T-cell (primary cell): Measurements from ENCODE around the gene TEKTIP1. TPM values are rescaled to one million over a fixed set of nuclear protein-coding genes. Genes with fewer than 3 reads are reported as not detected.

Source experiments
- ATAC-seq, 4 experiments: fragments of 200-7000 bp in 3 of 4; fragments of 150-1000 bp in 1 of 4; cut with Tn5 transposase; replicated peaks in 1 of 4; 1 replicate in 3 of 4; 2 replicates in 1 of 4; pipeline ENCODE4 v1.10.0; 2021; ENCODE audit warnings: moderate library complexity in 3 of 4, mild to moderate bottlenecking in 2 of 4, moderate number of reproducible peaks in 1 of 4
- CTCF ChIA-PET, 2 donors: fragments of 300-600 bp; sonication (Branson Sonifier 250); formaldehyde crosslinking; loops; one replicate each; lab custom pipeline; 2022; ENCODE audit warnings: antibody characterized with exemption in 2 of 2; lab: Charles Lee
- POLR2A ChIA-PET, 2 donors: fragments of 300-600 bp; sonication (Branson Sonifier 250); formaldehyde crosslinking; loops; one replicate each; lab custom pipeline; 2022; ENCODE audit warnings: antibody characterized with exemption in 2 of 2; lab: Charles Lee
- DNase-seq, 35 experiments: peaks; one replicate each; pipeline versions ENCODE4 v3.0.0 to v3.0.0-alpha.2; 2013 to 2023
- H3K27ac ChIP-seq: one replicate; pipeline ENCODE4 v1.5.1; 2013; ENCODE audit warnings: low read length
- H3K27me3 ChIP-seq, 2 experiments: replicated peaks in 1 of 2; 1 replicate in 1 of 2; 2 replicates in 1 of 2; pipeline versions ENCODE4 v1.6.1 to v1.7.0; 2013; ENCODE audit warnings: low read length in 1 of 2, mixed read lengths in 1 of 2; ENCODE audit not compliant: control insufficient read depth in 2 of 2, insufficient read depth in 2 of 2; ENCODE audit errors: extremely low read depth in 1 of 2
- H3K36me3 ChIP-seq, 2 donors: 1 replicate in 1 of 2; 2 replicates in 1 of 2; pipeline versions ENCODE4 v1.6.1 to v1.7.0; 2013; ENCODE audit warnings: low read length in 1 of 2; ENCODE audit not compliant: control insufficient read depth in 2 of 2, insufficient read depth in 1 of 2; ENCODE audit errors: extremely low read depth in 1 of 2
- H3K4me1 ChIP-seq, 2 experiments: 1 replicate in 1 of 2; 2 replicates in 1 of 2; pipeline versions ENCODE4 v1.6.1 to v1.7.0; 2013; ENCODE audit warnings: low read length in 2 of 2, mixed read lengths in 1 of 2; ENCODE audit not compliant: insufficient read depth in 2 of 2, control insufficient read depth in 1 of 2; ENCODE audit errors: extremely low read depth in 1 of 2
- H3K4me3 ChIP-seq, 2 donors: 1 replicate in 1 of 2; 2 replicates in 1 of 2; pipeline versions ENCODE4 v1.5.1 to v1.7.0; 2013; ENCODE audit warnings: mild to moderate bottlenecking in 2 of 2, low read length in 1 of 2, moderate library complexity in 1 of 2; ENCODE audit not compliant: control insufficient read depth in 1 of 2; ENCODE audit errors: extremely low read depth in 1 of 2
- H3K9me3 ChIP-seq: 2 replicates; pipeline ENCODE4 v1.7.0; 2013
- H3K27ac Mint-ChIP-seq, 2 donors: one replicate each; pipeline ENCODE4 v1.8.0; 2020 to 2021; ENCODE audit warnings: mild to moderate bottlenecking in 2 of 2, mixed read lengths in 2 of 2
- H3K27me3 Mint-ChIP-seq, 2 donors: one replicate each; pipeline ENCODE4 v1.8.0; 2021 to 2022; ENCODE audit warnings: mixed read lengths in 2 of 2
- H3K36me3 Mint-ChIP-seq: one replicate; pipeline ENCODE4 v1.8.0; 2021; ENCODE audit warnings: mixed read lengths
- H3K4me1 Mint-ChIP-seq, 3 donors: one replicate each; pipeline ENCODE4 v1.8.0; 2020 to 2022; ENCODE audit warnings: mixed read lengths in 3 of 3, mild to moderate bottlenecking in 1 of 3
- H3K4me3 Mint-ChIP-seq, 3 donors: one replicate each; pipeline ENCODE4 v1.8.0; 2020 to 2022; ENCODE audit warnings: mild to moderate bottlenecking in 3 of 3, mixed read lengths in 3 of 3, moderate library complexity in 3 of 3
- H3K9me3 Mint-ChIP-seq, 3 donors: one replicate each; pipeline ENCODE4 v1.8.0; 2020 to 2022; ENCODE audit warnings: mixed read lengths in 3 of 3
- WGBS: methylation state at CpG from one replicate; pipeline ENCODE4 v1.1.5; 2013; ENCODE audit warnings: missing lambda C conversion rate; ENCODE audit not compliant: insufficient coverage; 5-methylcytosine and 5-hydroxymethylcytosine counted together
- total RNA-seq, 35 experiments: library from RNA in 6 of 35; stranded (reverse) in 6 of 35; fragments of 120-200 nt in 1 of 35; gene quantifications; one replicate each; pipeline versions ENCODE4 v1.2.1 to v1.2.4 and lab custom pipeline; 2013 to 2026

TEKTIP1 gene
- total RNA-seq, 5 donors from 2014 or later (not counting 1 experiment from before 2014, with no cell fraction given): 7.7 to 12.4 (median 10.3) TPM

DNA sequence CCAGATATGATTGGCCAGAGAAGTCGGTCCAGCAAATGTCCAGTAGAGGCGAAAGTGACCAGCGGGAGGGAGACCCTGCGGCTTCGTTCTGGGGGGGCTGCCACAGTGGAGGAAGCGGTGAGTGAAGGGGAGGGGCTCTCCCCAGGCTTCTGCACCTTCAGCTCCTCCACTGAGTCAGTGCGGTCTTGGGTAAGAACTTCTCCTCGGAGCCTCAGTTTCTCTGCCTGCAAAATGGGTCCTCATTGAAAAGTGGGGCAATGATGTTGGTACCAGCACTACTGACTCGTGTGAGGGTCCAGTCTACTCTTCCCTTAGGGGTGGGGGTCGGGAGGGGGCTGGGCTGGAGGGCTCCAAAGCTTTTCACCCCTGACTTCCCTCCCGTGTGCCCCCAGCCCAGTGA is 50.5 kb downstream of the TEKTIP1 start:
- H3K27ac Mint-ChIP-seq: no peak overlapping the region

GRCh38 chr19:3589949-3590348 is 51.0 kb downstream of the TEKTIP1 start:
- H3K4me1 ChIP-seq: peaks cover 3 to 14% of the 10 kb centered on the region in 2 experiments
- H3K4me3 Mint-ChIP-seq: no peak overlapping the region
- no peaks in the 10 kb centered on the region for H3K9me3 Mint-ChIP-seq
- H3K36me3 ChIP-seq: no peaks in the 10 kb centered on the region
- ATAC-seq (no peak), DNase-seq (no peak)
- WGBS: 93% methylated on average over 20 of the region's 22 CpGs
- H3K27me3 ChIP-seq: peaks cover 0 to 17% of the 10 kb centered on the region in 2 experiments
- no peak overlapping the region for H3K27ac ChIP-seq
- no peak overlapping the region for H3K27ac Mint-ChIP-seq
- H3K9me3 ChIP-seq: no peaks in the 10 kb centered on the region
- no peaks in the 10 kb centered on the region for H3K4me1 Mint-ChIP-seq
- peaks cover 0 to 2% of the 10 kb centered on the region in 2 donors for H3K27me3 Mint-ChIP-seq
- H3K4me3 ChIP-seq: no peak overlapping the region
- CTCF ChIA-PET: no interaction called here
- H3K36me3 Mint-ChIP-seq: no peaks in the 10 kb centered on the region
- POLR2A ChIA-PET: no interaction called here

More for the DNA sequence above, 50.5 kb downstream of the TEKTIP1 start:
- Mint-ChIP-seq H3K36me3 (no peaks in the 10 kb centered on the region), H3K27me3 (peaks cover 0 to under 1% of the 10 kb centered on the region in 2 donors), H3K4me3 (no peak overlapping the region), H3K4me1 (no peaks in the 10 kb centered on the region), H3K9me3 (no peaks in the 10 kb centered on the region)
- ChIA-PET CTCF (interaction anchor here in 1 of 2 donors (0.6 kb wide), 1 partner anchor 33 kb away, joined by 3 read pairs; no protein-coding TSS in a partner anchor), POLR2A (interaction anchor here (0.6 kb wide), 2 partner anchors 34 to 1614 kb away, joined by 3 to 4 read pairs; no protein-coding TSS in a partner anchor)
- WGBS: 94% methylated on average over 6 of the region's 11 CpGs
- Histone ChIP-seq H3K27me3 (peaks cover 0 to 19% of the 10 kb centered on the region in 2 experiments), H3K27ac (no peak overlapping the region), H3K4me1 (peaks cover 3 to 14% of the 10 kb centered on the region in 2 experiments), H3K36me3 (no peaks in the 10 kb centered on the region), H3K9me3 (no peaks in the 10 kb centered on the region), H3K4me3 (no peak overlapping the region)
- no peak for ATAC-seq
- DNase-seq: no peak

DNA sequence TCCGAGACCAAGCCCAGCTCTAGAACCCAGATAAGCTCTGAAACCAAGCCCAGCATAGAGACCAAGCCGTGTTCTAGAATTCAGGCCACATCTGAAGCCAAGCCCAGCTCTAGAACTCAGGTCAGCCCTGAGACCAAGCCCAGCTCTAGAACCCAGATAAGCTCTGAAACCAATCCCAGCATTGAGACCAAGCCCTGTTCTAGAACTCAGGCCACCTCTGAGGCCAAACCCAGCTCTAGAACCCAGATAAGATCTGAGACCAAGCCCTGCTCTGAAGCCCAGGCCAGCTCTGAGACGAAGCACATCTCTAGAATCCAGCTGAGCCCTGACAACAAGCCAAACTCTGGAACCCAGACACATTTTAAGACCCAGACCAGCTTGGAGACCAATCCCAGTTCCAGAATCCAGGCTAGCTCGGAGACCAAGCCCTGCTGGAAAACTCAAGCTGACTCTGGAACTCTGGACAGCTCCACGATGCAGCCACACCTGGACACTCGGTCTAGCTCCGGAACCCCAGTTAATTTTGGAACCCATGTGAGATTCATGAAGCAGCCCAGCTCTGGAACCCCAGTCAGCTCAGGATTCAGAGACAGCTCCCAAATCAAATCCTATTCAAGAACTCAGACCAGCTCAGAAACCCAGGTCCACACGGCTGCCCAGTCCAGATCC is 52.2 kb downstream of the TEKTIP1 start:
- H3K4me1 ChIP-seq: peaks cover 0 to 3% of the 10 kb centered on the region in 2 experiments
- Mint-ChIP-seq H3K4me3 (no peak overlapping the region), H3K9me3 (no peaks in the 10 kb centered on the region), H3K36me3 (no peaks in the 10 kb centered on the region), H3K4me1 (no peaks in the 10 kb centered on the region), H3K27ac (peak overlapping the region in 1 of 2 donors; percentile 6), H3K27me3 (peaks cover 0 to 2% of the 10 kb centered on the region in 2 donors)
- ChIA-PET CTCF (interaction anchor here (0.6 to 1.1 kb wide), 3 partner anchors 46 to 456 kb away, joined by 3 read pairs; no protein-coding TSS in a partner anchor), POLR2A (interaction anchor here in 1 of 2 donors (0.5 kb wide), 1 partner anchor 958 kb away, joined by 3 read pairs; no protein-coding TSS in a partner anchor)
- WGBS: 81% methylated on average over 8 of the region's 8 CpGs
- H3K27ac ChIP-seq: no peak overlapping the region
- H3K9me3 ChIP-seq: no peaks in the 10 kb centered on the region
- no peaks in the 10 kb centered on the region for H3K36me3 ChIP-seq
- no peak for DNase-seq
- peaks cover 0 to 8% of the 10 kb centered on the region in 2 experiments for H3K27me3 ChIP-seq
- no peak for ATAC-seq
- no peak overlapping the region for H3K4me3 ChIP-seq

GRCh38 chr19:3591876-3592613 is 53.1 kb downstream of the TEKTIP1 start:
- H3K4me1 ChIP-seq: no peaks in the 10 kb centered on the region
- DNase-seq: no peak
- H3K36me3 ChIP-seq: no peaks in the 10 kb centered on the region
- no peaks in the 10 kb centered on the region for H3K9me3 Mint-ChIP-seq
- 88% methylated on average over 9 of the region's 9 CpGs for WGBS
- H3K9me3 ChIP-seq: no peaks in the 10 kb centered on the region
- peaks cover 0 to 5% of the 10 kb centered on the region in 2 experiments for H3K27me3 ChIP-seq
- H3K36me3 Mint-ChIP-seq: no peaks in the 10 kb centered on the region
- no peak overlapping the region for H3K27ac Mint-ChIP-seq
- no peak for ATAC-seq
- H3K4me3 ChIP-seq: no peak overlapping the region
- peaks cover 0 to 2% of the 10 kb centered on the region in 2 donors for H3K27me3 Mint-ChIP-seq
- ChIA-PET POLR2A (interaction anchor here in 1 of 2 donors (0.5 kb wide), 1 partner anchor 957 kb away, joined by 3 read pairs; no protein-coding TSS in a partner anchor), CTCF (interaction anchor here in 1 of 2 donors (1.1 kb wide), 1 partner anchor 212 kb away, joined by 3 read pairs; no protein-coding TSS in a partner anchor)
- H3K27ac ChIP-seq: no peak overlapping the region
- no peaks in the 10 kb centered on the region for H3K4me1 Mint-ChIP-seq
- no peak overlapping the region for H3K4me3 Mint-ChIP-seq

GRCh38 chr19:3593156-3593555 is 54.2 kb downstream of the TEKTIP1 start:
- no peak overlapping the region for H3K27ac Mint-ChIP-seq
- H3K4me1 Mint-ChIP-seq: no peaks in the 10 kb centered on the region
- peaks cover 0 to 2% of the 10 kb centered on the region in 2 donors for H3K27me3 Mint-ChIP-seq
- ATAC-seq: no peak
- CTCF ChIA-PET: no interaction called here
- WGBS: 70% methylated on average over 10 of the region's 11 CpGs
- Histone ChIP-seq H3K27me3 (peaks cover 0 to 5% of the 10 kb centered on the region in 2 experiments), H3K4me1 (no peaks in the 10 kb centered on the region), H3K4me3 (no peak overlapping the region), H3K9me3 (no peaks in the 10 kb centered on the region), H3K27ac (no peak overlapping the region), H3K36me3 (no peaks in the 10 kb centered on the region)
- no peaks in the 10 kb centered on the region for H3K9me3 Mint-ChIP-seq
- POLR2A ChIA-PET: no interaction called here
- DNase-seq: no peak
- no peaks in the 10 kb centered on the region for H3K36me3 Mint-ChIP-seq
- no peak overlapping the region for H3K4me3 Mint-ChIP-seq
